AG04449 (cell line): ENCODE measurements around the gene BOC.
"Not testable (repeated sequence)": the region's sequence is repeated elsewhere in the genome, so short reads cannot be mapped to it uniquely, and the experiment has no call there.

Experiments used
- CTCF ChIA-PET: fragments of 350-600 bp; formaldehyde crosslinking; extraction: SDS; loops from one replicate; lab custom pipeline; 2021; ENCODE audit warnings: antibody characterized with exemption; lab: Yijun Ruan, JAX
- POLR2A ChIA-PET: fragments of 400-600, 350-600 bp; formaldehyde crosslinking; extraction: SDS; loops from one replicate; lab custom pipeline; 2020; ENCODE audit warnings: antibody characterized with exemption, inconsistent platforms; lab: Yijun Ruan, JAX
- DNase-seq: peaks from one replicate; pipeline ENCODE4 v3.0.0-alpha.2; 2010; ENCODE audit warnings: low read depth, low spot score
- H3K4me3 ChIP-seq: 2 replicates; pipeline ENCODE4 v1.5.1; 2011; ENCODE audit warnings: low read depth, mild to moderate bottlenecking, control low read depth, low read length
- TF ChIP-seq, protein P1 (sequence below): IDR thresholded peaks from one replicate; pipeline ENCODE4 v1.5.1; 2011; ENCODE audit warnings: mild to moderate bottlenecking, moderate library complexity, low read length, control low read depth, inconsistent platforms; ENCODE audit not compliant: insufficient read depth; ENCODE audit errors: missing control alignments

BOC gene

DNA sequence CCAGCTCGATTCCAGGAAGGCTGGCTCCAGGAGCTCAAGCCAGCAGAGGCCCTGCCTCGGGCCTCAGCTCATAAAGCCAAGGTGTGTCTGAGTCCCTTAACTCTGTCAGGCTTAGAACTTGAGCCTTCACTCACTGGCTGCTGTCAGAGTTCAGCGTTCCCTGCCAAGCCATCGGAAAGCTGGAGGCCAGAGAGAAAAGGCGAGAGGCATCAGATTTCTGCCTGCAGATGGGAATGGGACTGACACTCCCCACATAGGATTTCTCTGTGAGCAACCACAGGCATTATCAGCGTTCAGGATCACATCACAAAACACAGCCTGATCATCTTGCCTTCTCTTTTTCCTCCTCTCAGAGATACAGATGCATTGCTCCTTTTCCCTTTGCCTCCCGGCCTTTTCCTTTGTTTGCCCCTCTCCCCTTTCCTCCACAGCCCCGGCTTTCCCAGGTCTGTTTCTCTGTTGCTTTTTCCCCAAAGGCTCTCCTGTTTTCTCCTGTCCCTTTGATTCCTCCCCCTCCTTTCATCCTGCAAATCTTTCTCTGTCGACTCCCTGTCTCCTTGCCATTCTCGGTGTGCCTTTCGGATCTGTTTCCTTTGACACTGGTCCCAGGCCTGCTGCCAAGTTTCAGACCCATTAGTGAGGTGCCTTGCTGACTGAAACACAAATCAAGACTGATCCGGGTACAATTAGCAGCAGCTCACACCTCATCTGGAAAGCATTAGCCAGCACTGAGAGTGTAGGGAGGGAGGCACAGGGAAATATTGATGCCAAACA is 44.5 kb upstream of the BOC start:
- TF ChIP-seq, protein P1, sequence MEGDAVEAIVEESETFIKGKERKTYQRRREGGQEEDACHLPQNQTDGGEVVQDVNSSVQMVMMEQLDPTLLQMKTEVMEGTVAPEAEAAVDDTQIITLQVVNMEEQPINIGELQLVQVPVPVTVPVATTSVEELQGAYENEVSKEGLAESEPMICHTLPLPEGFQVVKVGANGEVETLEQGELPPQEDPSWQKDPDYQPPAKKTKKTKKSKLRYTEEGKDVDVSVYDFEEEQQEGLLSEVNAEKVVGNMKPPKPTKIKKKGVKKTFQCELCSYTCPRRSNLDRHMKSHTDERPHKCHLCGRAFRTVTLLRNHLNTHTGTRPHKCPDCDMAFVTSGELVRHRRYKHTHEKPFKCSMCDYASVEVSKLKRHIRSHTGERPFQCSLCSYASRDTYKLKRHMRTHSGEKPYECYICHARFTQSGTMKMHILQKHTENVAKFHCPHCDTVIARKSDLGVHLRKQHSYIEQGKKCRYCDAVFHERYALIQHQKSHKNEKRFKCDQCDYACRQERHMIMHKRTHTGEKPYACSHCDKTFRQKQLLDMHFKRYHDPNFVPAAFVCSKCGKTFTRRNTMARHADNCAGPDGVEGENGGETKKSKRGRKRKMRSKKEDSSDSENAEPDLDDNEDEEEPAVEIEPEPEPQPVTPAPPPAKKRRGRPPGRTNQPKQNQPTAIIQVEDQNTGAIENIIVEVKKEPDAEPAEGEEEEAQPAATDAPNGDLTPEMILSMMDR = no peak
- peak; percentile 54 for DNase-seq
- ChIA-PET POLR2A (interaction anchor here (0.6 to 1.2 kb wide), 4 partner anchors 15 to 300 kb away, joined by 3 to 4 read pairs (median 3); no protein-coding TSS in a partner anchor), CTCF (interaction anchor here (1.0 to 1.3 kb wide), 2 partner anchors 8 to 15 kb away, joined by 3 read pairs; no protein-coding TSS in a partner anchor)
- H3K4me3 ChIP-seq = peak overlapping the region; percentile 32; the same call in 1 of the 2 replicates

DNA sequence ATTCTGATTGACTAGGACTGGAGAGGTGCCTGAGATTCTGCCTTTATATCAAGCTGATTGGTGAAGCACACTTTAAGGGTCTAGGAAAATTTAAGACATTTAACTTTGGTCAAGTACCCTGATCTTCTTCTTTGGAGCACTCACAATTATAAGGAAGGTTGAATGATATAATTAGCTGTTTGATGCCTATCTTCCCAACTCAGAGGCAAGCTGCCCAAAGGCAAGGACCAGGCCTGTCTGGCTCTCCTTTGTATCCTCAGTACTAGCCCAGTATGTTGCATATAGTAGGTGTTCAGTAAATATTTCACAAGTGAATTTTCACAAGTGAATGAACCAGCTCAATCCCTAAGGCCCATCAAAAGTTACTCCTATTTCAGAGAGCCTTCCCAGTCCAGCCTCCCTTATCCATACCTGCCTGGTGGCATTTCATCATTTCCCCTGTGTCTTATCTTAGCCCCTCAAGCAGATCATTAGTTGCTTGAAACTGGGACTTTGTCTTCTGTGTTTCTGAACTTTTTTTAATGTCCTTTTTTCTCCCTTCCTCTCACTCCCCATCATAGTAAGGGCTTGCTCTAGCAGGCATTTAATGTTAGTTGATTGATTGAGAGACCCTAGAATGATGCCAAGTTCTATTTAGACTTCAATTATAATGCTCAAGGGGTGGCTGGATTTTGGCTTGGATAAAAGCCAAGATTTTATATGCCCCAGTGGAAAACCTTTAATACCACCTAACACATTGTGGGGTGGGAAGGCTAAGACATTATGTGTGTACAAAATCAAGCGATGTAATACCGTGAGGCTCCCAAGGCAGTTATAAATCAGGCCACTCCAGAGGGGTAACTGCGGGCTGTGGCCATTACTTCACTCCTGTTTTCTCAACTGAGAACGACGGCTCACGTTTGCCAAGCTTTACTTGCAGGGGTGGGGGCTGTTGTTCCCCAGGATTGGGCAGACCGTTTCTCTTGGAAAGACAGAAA is 43.2 kb upstream of the BOC start:
- TF ChIP-seq, protein P1 = no peak
- ChIA-PET CTCF (interaction anchor here (1.3 kb wide), 1 partner anchor 14 kb away, joined by 3 read pairs; no protein-coding TSS in a partner anchor), POLR2A (no interaction called here)
- no peak overlapping the region for H3K4me3 ChIP-seq
- no peak for DNase-seq

DNA sequence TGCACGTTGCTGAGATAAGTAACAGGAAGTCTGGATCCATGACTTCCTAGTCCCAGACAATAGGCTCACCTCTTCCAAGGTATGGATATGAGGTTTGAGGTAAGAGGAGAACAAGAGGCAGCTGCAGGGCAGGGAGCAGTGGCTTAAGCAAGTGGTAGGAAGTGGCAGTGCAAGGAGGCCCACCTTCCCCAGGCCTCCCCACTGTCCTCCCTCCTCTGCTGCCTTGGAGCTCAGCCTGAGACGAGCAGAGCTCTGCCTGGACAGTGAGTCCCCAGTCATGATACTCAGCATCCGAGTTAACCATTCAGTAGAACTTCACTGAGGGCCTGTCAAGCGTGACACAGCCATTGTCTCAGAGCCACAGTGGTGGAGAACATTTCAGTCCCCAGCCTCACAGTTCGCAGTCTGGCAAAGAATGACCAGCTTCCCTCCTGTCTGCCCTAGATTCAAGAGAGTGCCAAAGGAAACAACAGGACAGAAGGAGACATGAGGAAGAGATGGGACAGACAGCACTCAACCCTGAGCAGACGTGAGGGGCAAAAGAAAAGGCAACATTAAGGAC is 41.4 kb upstream of the BOC start:
- no peak overlapping the region for H3K4me3 ChIP-seq
- ChIA-PET CTCF (no interaction called here), POLR2A (no interaction called here)
- DNase-seq = no peak
- TF ChIP-seq, protein P1 = no peak

DNA sequence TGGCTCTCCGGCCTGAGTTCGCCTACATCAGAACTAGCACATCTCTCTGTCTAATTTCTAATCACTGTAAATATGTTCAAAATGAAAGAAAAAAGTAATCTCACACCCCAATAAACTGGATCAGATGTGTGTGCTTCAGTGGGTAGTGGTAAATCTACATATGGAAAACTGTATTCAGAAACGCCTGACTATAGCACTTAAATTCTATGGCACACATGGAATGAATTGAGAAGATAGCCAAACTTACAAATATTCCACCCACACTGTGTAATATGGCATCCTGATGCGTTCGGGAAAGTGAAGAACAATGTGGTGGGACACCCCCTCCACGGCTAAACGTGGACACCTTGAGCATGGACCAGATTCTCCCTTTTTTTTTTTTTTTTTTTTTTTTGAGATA is 40.6 kb upstream of the BOC start:
- TF ChIP-seq, protein P1 = no peak
- DNase-seq = no peak
- no peak overlapping the region for H3K4me3 ChIP-seq
- CTCF ChIA-PET = no interaction called here
- POLR2A ChIA-PET = no interaction called here

DNA sequence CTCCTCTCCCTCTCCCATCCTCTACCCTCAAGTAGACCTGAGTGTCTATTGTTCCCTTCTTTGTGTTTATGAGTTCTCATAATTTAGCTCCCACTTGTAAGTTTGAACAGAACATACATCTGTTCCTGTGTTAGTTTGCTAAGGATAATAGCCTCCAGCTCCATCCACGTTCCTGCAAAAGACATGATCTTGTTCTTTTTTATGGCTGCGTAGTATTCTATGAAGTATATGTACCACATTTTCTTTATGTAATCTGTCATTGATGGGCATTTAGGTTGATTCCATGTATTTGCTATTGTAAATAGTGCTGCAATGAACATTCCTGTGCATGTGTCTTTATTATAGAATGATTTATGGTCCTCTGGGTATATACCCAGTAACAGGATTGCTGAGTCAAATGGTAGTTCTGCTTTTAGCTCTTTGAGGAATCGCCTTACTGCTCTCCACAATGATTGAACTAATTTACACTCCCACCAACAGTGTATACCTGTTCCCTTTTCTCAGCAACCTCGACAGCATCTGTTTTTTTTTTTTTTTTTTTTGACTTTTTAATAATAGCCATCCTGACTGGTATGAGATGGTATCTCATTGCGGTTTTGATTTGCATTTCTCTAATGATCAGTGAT is 39.6 kb upstream of the BOC start:
- POLR2A ChIA-PET, H3K4me3 ChIP-seq, DNase-seq, CTCF ChIA-PET: not testable (repeated sequence)

DNA sequence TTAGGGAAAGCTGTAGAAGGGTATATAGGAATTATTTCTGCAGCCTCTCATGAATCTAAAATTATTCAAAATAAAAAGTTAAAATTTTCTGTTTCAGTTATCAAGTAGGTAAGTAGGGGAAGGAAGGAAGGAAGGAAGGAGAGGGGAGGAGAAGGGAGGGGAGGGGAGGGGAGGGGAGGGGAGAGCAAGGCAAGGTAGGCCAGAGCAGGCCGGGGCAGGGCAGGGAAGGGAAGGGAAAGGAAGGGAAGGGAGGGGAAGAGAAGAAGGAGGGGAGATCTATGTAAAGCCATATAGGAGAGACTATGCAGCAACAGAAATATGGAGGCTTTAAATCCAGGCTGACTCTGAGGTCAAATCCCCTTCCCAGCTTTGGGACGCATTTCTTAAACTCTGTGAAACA is 38.3 kb upstream of the BOC start:
- ChIA-PET CTCF (no interaction called here), POLR2A (no interaction called here)
- TF ChIP-seq, protein P1 = no peak
- DNase-seq = no peak
- H3K4me3 ChIP-seq = no peak overlapping the region
